Fibroblast of lung (primary cell): ENCODE measurements around the gene RHOT1.

Experiments
- CTCF ChIP-seq, 2 donors: IDR thresholded peaks in 1 of 2; conservative IDR thresholded peaks in 1 of 2; 1 replicate in 1 of 2; 2 replicates in 1 of 2; pipeline ENCODE4 v1.5.1; 2011 to 2012; ENCODE audit warnings: low read length in 2 of 2, control low read depth in 1 of 2, inconsistent platforms in 1 of 2, low read depth in 1 of 2, mild to moderate bottlenecking in 1 of 2
- EZH2 ChIP-seq: IDR thresholded peaks from 2 replicates; pipeline ENCODE4 v1.5.1; 2012; ENCODE audit warnings: low read length, control low read depth, mild to moderate bottlenecking; ENCODE audit errors: missing control alignments

- TF ChIP-seq CTCF (conservative IDR thresholded peaks at IDR 0.05 in 1 of 2, IDR thresholded peaks at IDR 0.05 in 1 of 2; ENCODE audit: low read depth in 1 of 2, low read length in 2 of 2) (no peak), EZH2 (no peak)
Observed at GRCh38 chr17:32100971-32101631, 41.2 kb upstream of the RHOT1 start.
